ENCODE data around the gene CBLB.

The CBLB gene

DNA sequence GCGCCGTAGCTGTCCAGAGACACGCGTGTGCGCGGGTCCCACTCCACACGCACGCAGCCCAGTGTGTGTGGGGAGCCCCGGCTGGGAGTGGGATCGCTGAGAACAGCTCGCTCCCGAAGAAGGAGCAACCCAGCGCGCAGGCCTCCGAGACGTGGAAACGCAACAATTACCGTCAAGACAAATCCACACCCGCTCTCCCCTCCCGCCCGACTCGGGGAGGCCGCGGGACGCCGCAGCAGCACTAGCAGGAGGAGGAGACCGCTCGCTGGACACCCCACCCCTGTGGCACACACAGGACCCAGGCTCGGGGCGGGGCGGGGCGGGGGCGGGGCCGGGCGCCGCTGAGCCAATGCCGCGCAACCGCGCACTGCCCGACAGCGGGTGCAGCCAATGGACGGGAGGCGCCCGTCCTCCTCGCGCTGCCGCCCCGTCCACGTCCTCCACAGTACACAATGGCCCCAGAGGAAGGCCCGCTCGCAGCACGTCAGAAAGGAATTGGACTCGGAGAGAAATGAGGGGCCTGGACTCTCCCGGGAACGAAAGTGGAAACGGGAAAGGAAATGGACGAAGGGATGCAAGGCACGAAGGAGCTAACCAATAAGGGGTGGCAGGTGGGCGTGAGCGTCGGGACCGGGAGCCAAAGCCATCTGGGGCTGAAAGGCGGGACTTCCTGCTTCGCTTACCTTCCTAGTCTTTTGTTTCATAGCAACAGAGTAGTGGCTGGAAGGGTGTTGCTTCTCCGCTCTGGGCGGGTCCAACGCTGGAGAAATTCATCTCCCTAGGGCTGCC lies at the start of gene CBLB:
CBLB (minus strand) TSS at position 271 of the 789 bp plus-strand sequence. CDS start 1,435 bp downstream, outside the sequence.
- peak; percentile 67 to 98 (median 92) for DNase-seq

DNA sequence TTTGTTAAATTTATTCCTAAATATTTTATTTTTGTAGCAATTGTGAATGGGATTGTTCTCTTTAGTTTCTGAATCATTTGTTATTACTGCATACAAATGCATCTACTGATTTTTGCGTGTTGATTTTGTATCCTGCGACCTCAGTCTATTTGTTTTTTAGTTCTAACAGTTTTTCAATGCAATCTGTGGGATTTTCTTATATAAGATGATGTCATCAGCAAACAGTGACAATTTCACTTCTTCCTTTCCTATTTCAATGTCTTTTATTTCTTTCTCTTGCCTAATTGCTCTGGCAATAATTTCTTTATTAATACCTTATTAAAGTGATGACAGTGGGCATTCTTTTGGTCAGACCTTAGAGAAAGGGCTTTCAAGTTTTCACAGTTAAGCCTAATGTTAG lies 48.0 kb upstream of the CBLB start:
- no peak for DNase-seq

DNA sequence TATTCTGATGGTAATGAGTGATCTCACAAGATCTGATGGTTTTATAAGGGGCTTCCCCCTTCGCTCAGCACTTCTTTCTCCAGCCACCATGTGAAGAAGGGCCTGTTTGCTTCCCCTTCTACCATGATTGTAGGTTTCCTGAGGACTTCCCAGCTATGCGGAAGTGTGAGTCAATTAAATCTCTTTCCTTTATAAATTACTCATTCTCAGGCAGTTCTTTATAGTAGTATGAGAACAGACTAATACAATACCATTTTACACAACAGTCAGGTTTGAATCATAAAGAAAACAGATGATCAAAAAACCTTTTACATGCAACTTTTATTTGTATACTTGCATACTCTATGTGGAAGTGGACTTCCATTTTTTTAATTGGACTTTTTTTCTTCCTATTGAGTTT lies 46.7 kb upstream of the CBLB start:
- DNase-seq: no peak

DNA sequence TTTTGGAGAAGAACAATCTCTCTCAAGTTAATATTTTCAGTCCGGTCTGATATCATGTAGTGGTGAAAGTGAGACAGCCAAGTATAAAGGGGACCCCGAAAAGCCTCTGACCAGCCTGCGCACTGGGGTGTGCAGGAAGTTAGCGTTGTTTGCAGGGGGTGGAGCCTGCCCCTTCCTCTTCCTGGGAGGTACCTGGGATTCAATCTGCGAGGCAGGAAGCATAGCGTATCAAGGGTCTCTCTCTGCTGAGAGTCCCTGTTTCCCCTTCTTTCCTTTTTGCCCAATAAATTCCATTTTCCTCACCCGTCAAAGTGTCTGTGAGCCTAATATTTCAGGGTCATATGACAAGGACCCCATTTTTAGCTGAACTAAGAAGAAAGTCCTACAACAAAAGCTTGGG lies 44.8 kb upstream of the CBLB start:
- no peak for DNase-seq

DNA sequence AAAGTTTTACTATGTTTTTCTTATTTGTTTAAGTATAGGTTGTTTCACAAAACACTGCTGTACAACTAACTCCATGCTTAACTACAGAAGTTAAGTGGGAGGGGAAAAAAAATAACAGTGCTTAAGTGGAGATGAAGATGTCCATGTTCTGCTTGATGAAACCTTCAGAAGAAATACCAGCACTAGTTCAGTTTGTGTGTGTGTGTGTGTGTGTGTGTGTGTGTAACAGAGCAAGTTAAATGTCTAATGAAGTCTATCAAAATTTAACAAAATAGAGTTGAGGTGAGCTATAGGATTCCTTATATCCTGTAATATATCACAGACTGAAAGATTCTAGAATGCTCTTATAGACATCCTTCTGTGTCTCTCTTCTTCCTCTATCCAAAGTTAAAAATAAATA lies 44.1 kb upstream of the CBLB start:
- DNase-seq: no peak

DNA sequence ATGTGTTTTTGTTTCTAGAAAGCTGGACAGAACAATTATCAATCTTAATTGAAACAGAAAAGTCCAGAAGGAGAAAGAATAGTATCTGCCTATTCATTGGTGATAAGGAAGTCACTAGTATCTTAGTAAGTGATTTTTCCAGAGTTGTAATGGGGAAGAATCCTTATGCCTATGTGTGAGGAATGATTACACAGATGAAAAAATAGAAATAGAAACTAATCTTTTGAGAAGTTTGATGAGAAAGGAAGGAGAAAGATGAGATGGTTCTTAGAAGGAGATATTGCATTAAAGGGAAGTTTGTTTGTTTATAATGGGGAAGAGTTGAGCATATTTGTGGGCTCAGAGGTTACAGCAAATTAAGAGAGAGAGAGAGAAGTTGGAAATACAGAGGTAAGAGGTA lies 42.7 kb upstream of the CBLB start:
- no peak for DNase-seq

DNA sequence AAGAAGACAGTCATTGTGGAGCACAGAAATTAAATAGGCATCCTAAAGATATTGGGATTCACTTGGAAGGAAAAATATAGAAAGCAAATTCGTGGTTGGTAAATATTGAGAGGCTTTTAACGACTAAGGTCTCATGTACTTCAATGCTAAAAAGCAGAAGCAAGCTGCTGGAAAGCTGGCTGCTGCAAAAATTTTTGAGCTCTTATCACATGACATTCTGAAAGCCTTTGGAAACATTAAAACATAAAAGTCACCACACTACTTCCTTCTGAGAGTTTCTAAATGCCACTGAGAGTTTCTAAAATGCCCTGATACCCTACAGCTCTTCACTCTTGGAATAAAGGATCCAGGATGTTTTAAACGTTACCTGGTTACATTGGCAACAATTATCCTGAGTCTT lies 39.0 kb upstream of the CBLB start:
- DNase-seq: no peak

DNA sequence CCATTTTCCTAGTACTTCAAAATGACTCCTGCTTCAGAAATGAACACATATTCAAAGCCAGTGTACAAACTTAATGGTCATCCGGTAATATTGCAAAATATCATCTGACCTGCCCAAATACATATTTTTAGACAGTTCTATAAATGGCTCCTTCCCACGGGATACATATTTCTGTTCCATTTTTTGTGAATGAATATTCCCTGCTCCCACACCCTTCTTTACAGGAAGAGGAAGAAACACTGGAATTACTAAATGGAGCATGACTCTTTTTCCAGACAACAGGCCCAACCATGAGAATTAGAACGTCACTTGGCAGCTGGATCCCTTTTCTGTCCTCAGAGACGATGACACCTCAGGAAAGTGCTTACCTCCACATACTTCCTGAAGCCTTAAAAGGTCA lies 38.0 kb upstream of the CBLB start:
- DNase-seq: no peak

DNA sequence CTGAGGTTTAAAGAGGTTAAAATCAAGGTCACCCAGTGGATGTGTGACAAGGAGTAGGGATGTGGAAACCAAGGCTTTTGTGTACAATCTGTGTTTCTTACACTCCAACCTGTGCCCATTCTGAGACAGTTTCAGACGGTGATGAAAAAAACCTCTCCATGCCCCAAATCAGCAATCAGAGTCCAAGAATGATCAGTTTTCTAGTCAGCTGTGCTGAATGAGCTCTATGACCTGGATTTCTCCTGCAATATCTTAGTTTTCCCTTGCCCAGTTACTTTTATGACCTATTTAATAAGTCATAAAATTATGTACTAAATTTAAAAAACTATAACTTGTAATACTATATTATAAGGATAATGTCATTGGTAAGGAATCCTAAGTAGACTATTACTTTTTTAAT lies 37.5 kb upstream of the CBLB start:
- no peak for DNase-seq

DNA sequence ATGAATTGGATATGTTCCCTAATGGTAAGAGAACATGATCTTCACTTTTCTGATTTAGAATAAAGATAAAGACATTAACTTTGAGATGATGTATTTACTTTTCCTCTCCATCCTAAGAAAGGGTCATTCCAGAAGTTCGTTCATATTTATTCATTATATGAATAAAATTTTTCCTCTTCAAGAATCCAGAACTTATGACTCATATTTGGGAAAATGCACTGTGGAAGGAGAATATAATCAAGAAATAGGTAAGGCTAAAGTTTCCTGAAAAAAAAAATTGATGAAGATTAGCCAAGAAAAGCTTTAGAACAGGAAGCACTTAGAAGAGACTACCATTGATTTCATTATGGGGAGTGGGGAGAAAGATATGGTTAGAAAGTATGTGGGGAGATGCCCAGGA lies 36.5 kb upstream of the CBLB start:
- no peak for DNase-seq

DNA sequence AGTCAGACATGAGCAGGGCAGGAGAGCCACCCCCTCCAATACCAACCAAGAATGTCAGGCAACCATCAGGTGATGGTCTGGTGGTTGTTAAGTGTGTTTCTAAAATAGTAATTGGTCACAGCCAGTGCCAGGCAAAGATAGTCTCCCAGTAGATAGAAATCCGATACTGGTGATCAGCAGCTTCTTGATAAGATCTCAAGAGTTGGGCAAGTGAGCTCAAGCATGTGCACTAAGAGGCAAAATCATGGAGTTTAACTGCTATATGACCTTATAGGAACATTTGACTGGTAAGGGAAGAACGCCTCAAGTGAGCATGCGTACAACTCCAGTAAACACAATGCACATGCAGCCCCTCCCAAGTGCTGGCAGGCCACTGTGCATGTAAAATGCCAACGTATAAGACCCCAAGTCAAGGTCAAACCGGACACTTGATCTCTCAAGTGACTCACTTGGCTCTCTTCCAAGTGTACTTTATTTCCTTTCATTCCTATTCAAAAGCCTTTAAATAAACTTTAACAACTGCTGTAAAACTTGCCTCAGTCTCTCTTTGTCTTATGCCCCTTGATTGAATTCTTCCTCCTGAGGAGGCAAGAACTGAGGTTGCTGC lies 36.0 kb upstream of the CBLB start:
- DNase-seq: no peak

DNA sequence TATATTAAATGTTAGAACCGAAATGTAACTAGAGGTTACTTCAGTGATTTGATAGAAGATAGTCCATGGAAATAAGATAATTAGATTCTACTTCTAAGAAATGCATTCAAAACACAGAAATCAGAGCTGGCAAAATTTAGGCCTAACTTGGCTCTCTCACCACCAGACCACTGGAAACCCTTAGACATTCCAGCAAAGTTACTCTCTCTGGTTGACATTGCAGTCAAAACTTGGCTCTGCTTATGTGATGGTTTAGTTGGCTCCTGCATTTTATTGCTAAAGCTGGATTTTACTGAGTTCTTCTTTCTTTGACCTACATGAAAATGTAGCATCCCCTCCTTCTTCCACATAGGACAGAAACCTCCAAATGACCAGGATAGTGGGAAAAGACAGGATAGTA lies 35.4 kb upstream of the CBLB start:
- no peak for DNase-seq

DNA sequence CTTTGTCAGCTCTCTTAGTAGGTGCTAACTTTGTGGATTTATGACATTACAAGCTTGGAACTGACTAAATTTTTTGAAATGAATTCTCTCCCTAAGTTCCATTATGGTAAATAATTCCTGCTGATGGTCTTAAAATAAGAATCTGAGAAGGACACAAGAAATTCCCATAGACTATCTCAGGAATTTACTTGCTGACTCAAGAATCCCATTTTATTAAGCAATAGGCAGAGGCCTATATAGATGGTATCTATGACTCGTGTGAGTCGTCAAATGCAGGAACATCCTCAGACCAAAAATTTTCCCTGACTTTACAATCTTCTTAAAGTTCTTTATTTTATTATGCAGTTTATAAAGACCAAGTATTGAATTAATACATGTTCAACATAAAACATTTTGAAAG lies 30.7 kb upstream of the CBLB start:
- no peak for DNase-seq

DNA sequence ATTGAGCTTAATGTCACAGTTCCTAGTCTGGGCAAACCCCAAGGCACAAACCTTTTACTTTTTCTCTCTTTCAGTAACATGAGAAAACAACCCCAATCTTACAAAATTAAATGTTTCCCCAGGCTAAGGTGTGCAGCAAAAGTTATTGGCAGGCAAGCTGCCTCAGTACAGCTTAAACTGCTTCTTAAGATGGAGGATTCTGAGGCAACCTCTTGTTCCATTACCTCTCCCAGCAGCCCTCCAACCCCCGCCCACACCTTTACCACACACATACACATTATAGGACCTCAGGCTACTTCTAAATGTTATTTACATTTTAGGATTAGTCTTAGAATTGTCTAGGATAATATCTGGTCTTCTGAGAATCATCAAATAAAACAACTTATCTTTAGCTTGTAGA lies 22.3 kb upstream of the CBLB start:
- no peak for DNase-seq

DNA sequence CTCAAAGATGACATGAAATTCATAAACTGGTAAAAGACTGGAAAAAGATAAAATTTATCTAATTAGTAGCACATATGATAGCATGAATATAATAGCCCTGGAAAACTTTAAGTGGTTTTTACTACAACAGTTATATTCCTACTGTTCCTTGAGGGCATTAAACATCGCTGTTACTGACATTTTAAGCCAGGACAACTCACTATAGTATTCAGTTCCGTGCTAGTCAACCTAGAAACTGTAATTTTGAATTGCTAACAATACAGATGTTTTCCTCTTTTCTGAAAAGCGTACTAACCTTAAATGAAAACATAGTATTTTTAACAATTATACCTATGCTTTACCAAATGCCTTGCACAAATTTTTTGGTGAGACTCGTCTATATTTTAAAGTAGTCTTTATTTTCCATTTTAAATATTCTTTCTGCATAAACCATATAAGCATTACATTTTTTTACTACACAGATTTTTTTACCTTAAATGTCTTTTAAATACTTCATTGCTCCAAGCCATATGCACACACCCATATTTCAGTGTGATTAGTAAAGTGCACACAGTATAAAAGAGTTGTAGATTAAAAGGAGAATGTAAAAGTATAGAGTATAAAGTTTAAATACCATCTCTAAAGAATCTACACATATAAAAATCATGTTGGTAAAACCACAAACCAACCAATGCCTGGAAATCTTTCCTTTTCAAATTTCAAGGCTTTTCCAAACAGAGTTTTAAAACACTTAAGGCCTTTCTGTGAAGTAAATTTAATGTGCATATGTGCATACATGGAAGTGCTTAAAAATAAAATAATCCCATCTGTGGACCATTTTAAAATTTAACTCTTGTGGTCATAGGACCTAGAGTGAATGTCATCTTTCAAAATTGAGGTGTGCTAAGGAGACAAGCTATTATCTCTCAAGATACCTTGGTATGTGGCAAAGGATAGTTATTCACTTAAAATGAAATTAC lies 20.1 kb upstream of the CBLB start:
- DNase-seq: no peak

DNA sequence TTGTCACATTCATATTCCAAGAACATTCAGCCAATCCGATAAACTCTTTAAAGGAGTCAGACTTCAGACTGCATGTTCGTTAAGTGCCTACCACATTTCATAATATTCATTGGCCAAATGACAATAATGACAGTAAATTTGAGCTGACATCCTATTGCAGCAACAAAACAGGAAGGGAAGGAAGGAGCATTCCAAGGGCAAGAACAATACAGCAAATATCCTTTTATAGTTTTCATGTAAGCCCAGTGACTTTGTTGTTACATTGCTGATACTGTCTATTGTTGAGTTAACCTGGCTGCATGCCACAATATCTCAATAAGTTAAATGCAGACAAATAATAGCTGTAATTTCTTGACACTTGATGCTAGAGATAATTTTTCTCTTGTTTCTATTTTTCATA lies 16.4 kb upstream of the CBLB start:
- DNase-seq: no peak

DNA sequence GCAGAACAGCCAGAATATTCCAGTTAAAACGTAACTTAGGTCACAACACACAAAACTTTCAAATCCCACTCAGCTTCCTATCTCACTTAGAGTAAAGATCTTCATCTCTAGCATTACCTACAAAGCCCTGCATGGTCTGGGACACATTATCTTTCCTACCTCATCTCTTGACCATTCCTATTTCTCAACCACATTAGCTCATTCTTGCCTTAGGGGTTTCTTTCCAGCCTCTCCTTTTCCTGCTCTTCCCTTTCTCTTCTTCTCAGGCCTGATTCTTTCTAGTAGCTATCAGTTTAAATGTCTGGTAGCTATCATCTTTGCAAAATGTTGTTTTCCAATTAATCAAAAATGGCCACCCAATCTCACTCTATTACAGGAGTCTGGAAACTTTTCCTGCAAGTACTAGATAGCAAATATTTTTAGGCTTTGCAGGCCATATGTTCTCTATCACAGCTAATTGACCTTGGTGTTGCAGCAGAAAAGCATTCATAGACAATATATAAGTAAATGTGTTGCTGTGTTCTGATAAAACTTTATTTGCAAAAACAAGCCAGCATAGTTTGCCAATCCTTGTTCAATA lies 15.1 kb upstream of the CBLB start:
- DNase-seq: no peak

DNA sequence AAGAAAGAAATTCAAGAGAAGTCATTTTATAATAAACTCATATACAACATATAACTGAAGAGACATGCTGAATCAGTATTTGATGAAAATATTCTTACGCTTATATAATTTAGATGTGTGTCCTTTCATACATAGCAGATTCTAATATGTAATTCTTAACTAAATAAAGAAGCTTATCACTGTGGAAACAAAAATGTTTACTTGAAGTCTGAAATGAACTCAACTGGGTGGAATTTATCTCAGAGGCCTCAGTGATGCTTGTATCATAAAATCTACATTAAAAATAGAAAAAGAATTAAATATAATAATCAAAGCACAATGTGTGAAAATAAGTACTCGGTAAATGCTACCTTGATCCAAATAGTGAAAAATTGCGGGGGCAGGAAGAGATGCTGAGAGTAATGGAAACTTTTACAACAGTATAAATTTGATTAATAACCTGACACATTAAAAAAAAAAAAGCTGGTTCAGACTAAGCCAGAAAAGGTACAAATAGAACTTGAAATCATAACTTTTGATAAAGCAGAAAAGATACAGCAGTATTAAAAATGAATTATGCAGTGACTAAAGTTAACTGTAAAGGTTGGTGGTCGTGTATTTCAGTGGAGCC lies 12.0 kb upstream of the CBLB start:
- no peak for DNase-seq

DNA sequence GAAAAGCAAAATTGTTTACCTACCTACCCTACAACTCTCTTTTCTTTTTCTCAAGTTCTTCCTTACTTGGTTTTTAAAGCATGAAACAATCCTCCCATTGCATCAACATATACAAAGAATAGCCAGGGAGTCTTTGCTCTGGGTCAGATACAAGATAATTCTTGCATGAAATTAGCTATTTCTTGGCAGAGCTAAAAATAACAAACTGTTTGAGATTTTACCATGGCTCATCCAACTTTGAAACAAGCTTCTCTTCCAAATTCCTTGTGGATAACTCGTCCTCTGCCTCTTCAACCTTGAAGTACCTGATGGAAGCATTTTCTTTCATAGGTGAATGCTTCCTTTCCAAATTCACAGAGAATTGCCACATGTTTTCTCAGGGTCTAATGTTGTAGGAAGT lies 9.2 kb upstream of the CBLB start:
- DNase-seq: no peak

DNA sequence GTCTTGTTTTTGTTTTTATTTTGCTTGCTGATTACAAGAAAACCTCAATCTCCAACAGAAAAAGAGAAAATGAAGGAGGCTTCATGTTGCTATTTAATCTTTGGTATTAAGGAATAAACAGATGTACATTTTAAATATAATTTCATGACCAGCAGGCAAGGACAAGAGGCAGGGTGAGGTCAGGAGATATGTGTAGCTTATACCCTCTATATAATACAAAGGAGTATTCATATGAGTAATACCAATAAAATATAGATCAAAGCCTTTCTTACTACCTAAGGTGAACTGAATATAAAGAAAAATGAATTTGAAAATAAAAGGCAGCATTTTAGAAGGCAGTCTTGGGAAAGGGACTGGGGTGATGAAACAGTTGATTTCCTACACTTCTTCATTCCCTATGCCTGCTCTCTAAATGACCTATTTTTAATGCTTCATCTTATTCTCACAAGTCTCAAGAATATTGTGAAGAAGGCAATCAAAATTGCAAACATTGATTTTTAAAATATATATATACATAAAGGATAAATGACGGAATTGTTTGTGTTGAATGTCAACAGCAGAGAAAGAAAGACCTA lies 8.6 kb upstream of the CBLB start:
- no peak for DNase-seq

DNA sequence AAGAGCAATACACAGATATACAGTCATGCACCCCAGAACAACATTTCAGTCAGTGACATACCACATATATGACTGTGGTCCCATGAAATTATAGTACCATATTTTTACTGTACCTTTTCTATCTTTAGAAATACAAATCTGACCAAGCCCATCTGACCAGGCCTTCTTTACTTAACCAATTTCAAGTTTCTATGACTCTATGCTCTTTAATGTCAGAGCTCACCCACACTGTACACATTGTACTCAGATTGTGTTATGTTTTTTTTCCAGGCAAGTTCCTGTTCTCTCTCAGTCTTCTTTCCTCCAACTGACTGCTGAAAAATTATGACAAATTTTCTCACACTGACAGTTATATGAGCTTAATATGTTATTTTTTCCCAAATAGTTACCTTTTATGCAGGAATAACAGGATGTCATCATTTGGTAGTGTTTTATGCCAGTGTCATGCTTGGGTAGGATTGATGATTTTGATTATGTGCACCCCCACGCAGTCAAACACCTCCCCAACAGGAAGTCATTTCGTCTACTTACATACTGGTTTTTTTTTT lies 8.0 kb upstream of the CBLB start:
- DNase-seq: no peak
